ENCODE data around the gene CHKA. TPM values are rescaled to one million over a fixed set of nuclear protein-coding genes. Genes with fewer than 3 reads are reported as not detected.
"Not testable (repeated sequence)": the region's sequence is repeated elsewhere in the genome, so short reads cannot be mapped to it uniquely, and the experiment has no call there.

The CHKA gene
- total RNA-seq, 1 experiment from 2014 or later, result 11.8 TPM

DNA sequence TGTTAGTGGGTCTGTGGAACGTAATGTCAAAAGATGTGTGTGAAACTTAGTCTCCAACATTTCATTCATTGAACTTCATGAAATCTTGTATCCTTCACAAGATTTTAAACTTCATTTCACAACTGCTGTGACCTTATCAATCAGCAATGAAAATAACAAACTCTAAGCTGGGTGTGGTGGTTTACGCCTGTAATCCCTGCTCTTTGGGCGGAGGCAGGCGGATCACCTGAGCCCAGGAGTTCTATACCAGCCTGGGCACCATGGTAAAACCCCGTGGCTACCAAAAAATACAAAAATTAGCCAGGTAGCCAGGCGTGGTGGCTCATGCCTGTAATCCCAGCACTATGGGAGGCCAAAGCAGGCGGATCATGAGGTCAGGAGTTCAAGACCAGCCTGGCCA is 5.1 kb downstream of the CHKA start:
- no peak for DNase-seq (ENCODE audit: low read depth)

DNA sequence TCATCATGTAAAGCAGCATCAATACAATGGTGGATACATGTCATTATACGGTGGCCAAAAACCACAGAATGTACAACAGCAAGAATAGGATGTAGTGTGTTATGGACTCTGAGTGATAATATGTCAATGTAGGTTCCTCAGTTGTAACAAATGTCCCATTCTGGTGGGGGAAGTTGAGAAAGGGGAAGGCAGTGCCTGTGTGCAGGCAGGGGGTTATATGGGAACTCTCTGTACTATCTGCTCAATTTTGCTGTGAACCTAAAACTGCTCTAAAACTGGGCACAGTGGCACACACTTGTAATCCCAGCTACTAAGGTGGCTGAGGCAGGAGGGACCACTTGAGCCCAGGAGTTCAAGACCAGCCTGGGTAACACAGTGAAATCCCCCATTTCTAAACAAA is 5.9 kb downstream of the CHKA start:
- no peak for DNase-seq (ENCODE audit: low read depth)

DNA sequence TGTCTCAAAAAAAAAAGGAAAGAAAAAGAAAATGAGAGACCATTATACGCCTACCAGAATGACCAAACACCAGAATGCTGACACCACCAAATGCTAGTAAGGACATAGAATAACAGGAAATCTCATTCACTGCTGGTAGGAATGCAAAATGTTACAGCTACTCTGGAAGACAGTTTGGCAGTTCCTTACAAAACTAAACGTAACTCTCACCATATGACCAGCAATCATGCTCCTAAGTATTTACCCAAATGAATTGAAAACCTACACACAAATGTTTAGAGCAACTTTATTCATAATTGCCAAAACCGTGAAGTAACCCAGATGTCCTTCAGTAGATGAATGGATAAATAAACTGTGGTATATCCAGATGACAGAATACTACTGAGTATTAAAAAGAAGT is 7.2 kb downstream of the CHKA start:
- no peak for DNase-seq (ENCODE audit: low read depth)

DNA sequence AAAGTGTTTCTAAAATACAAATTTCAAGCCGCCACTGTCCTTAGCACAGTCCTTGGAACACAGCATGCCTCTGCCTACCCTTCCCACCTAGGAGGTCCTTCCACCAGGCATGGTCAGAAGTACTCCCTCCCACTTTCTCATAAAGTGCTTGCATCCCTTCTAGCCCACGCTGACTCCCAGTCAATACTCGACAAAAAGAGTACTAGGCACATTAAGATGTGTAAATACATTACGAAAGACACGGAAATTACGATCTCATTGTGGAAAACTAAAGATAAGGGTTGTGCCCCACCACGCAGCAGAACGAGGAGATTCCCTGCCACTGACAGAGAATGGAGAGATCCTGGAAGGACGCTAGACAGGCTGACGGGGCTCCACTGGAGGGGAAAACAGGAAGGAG is 13.5 kb downstream of the CHKA start:
- no peak for DNase-seq (ENCODE audit: low read depth)

DNA sequence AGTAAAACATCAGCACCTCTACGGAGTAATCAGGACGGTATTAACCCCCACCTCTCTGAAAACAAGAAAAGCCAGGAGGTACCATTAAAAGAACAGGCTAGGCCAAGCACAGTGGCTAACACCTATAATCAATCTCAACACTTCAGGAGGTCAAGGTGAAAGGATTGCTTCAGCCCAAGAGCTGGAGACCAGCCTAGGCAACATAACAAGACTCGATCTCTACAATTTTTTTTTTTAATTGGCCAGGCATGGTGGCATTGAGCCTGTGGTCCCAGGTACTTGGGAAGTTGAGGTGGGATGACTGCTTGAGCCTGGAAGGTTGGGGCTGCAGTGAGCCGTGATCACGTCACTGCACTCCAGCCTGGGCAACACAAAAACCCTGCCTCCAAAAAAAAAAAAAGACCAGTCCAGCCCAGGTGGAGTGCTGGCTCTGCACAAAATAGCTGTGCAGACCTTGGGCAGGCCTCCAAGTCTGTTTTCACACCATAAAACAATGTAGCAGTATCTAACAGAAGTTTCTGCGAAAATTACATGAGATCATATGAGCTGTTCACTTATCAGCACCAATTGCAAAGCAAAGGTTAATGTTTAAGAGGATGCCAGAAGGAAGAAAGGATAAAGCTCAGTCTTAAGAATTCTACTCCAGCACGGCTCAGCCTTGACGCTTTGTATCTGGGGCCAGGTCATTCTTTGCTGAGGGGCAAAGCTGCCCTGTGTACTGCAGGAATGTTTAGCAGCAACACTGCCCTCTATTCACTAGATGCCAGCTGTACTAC is 14.8 kb downstream of the CHKA start:
- no peak for DNase-seq (ENCODE audit: low read depth)

DNA sequence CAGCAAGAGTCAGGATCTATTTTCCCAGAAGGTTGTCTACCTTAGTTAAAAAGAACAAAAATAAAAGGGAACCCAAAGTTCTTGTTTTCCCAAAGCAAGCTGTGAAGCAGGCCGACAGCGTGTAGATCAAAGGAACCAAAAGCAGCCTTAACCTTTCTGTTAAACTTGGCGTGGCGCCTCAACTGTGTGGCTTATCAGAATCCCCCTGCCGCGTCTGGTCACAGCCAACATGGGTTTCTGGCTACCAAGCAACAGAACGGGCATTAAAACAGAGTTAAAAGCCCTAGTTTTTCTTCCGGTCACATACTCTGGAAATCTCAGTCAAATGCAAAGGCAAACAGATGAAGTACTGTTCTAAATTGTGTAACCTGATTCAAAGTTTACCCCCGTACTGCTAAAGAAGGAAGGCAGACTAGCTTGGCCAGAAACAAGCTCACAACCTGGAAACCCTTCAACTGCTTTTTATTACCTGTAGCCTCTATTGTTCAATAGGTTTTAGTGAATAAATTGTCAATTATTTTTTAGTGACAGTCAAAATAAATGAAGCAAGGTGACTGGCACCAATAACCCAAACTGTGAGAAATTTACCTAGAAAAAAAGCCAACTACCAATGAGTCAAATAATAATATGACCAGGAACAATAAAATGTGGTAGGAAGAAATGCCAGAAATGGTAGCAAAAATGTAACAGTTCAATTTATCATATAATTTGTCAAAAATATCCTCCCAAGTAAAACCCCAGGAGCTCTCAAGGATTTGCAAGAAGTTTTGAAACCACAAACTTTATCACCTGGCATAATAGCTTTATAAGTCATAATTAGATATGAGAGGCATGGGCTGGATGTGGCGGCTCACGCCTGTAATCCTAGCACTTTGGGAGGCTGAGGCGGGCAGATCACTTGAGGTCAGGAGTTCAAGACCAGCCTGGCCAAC is 21.4 kb downstream of the CHKA start:
- DNase-seq (ENCODE audit: low read depth), result peak; percentile 66

DNA sequence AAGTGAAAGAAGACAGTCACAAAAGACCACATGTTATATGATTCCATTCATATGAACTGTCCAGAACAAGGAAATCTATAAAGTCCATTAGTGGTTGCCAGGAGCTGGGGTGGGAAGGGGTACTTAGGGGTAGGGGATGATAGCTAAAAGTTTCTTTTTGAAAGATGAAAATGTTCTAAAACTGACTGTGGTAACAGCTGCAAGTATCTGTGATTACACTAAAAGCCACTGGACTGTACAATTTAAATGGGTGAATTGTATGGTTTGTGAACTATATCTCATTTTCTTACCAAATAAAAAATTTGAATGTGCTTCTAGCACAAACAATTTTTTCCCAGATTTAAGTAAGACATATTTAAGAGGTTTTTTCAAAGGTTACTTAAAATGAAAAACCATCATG is 22.1 kb downstream of the CHKA start:
- DNase-seq (ENCODE audit: low read depth), result no peak

DNA sequence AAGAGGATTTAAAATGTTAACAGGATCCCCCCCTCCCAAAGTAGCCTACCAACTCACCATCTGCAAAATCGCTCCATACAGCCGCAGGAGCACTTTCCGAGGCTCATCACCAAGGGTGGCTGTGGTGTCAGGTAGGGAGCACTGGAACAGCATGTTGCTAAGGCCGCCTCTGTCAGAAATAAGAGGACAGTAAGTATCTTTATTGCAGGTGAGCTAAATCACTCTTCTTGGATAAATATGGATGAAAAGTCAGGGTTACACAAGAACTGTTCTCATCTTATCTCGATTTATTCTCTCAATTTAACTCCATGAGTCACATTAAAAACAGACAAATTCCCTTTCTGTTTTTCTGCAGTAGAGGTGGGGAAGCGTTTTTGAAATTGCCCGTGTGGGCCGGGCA is 24.2 kb downstream of the CHKA start:
- DNase-seq (ENCODE audit: low read depth), result no peak

DNA sequence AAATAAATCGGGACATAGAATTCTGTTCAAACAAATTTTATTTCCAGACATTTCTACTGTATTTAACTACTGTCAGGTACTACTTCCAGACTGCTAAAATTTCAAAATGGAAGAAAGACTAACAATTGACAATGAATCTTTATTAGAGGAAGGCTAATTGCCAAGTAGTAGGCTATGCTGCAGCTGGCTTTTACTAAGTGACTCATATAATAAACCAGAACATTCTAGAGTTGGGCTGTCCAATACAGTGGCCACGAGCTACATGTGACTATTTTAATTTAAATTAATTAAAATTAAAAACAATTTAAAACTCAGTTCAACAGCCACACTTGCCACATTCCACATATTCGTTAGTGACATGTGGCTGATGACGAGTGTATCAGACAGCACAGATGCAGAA is 27.6 kb downstream of the CHKA start:
- no peak for DNase-seq (ENCODE audit: low read depth)

DNA sequence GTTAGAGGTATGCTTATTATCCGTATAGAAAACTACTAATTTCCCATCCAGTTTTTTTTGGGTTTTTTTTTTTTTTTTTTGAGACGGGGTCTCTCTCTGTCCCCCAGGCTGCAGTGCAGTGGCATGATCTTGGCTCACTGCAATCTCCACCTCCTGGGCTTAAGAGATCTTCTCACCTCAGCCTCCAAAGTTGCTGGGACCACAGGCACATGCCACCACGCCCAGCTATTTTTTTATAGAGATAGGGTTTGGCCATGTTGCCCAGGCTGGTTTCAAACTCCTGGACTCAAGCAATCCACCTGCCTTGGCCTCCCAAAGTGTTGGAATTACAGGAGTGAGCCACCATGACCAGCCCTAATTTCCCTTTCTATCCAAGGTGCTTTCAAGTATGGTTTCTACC is 28.2 kb downstream of the CHKA start:
- DNase-seq (ENCODE audit: low read depth), result not testable (repeated sequence)

DNA sequence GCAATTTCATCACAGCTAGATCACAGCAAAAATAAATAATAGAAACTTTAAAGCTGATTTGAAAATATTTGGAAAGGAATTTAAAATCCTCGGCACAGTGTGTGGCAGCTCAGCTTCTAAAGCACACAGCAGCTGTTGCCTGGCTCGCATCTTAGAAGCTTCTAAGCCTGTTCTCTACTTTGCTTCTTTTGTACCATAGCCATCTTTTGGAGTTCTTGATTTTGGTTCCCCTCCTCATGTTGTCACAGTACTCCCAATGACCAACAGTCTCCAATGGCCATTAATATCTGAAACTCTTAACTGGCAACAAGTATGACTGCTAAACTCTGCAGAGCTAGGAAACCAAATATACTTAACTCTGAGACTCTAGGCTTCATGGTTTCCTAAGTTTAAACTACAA is 28.8 kb downstream of the CHKA start:
- no peak for DNase-seq (ENCODE audit: low read depth)

DNA sequence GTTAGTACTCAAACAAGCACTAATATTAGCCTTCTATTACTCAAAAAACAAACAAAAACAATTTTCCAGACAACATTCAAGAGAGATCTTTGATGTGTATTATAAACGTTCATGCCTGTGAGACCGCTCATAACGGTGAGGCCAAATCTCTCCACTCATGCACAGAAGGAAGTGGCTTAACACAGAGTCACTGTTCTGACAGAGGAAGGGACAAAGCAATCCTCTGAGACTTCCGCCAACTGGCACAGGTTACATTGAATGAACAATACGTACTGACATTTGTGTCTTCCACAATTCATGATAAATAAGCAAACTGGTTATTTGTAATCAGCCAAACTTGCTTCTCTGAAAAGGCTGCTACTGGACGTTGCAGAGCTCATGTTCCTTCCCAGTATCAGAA is 30.5 kb downstream of the CHKA start:
- no peak for DNase-seq (ENCODE audit: low read depth)

DNA sequence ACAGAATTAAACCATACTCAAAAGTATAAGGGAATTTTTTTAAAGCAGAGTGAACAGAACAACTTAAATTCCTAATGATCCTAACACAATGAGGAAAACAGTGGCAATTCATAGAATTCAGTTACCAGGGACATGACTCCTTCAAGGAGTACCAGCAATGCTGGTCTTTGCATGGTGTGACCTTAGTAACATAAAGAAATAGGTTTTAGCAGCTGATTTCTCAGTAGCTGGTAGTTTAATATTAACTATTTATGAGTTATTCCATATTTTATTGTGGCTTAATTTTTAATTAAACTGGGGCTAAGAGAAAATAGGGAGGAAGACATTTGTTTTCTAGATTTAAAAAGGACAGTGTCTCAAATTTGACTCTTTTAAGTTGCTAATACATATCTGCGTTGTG is 30.9 kb downstream of the CHKA start:
- no peak for DNase-seq (ENCODE audit: low read depth)

DNA sequence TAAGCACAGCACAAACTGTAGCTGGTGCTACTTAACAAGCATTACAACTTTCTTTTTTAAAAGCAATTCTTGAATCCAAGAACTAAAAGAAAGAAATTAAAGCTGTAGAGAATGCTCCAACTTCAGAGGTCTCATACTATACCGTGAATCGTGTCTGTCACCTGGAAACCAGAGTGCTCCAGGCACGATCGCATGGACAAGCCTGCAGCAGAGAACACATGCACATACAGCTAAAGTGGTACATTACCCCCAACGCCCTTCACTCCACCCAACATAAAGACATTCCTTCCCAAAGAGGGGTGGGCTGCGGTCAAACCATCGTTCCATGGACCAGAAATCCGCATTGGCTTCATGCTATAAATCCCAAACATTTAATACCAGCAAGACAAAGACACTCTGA is 31.5 kb downstream of the CHKA start:
- DNase-seq (ENCODE audit: low read depth), result no peak

DNA sequence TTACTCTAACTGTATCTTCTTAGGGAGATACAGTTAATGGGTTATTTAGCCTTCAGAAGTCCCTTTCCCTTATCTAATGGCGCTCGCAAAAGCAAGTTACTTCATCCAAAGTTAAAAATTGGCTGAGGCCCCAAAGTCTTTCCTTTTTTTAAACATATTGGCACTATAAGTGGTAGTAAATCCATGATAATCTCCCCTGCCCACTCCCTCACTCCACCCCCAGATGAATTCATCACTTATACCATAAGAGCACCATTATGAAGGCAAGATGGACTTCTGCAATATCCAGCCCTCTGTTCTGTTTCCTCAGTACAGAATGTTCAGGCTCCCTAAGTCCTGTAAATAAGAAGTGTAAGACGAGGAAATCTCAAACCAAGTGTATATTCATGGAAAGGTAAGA is 37.7 kb downstream of the CHKA start:
- DNase-seq (ENCODE audit: low read depth), result no peak

DNA sequence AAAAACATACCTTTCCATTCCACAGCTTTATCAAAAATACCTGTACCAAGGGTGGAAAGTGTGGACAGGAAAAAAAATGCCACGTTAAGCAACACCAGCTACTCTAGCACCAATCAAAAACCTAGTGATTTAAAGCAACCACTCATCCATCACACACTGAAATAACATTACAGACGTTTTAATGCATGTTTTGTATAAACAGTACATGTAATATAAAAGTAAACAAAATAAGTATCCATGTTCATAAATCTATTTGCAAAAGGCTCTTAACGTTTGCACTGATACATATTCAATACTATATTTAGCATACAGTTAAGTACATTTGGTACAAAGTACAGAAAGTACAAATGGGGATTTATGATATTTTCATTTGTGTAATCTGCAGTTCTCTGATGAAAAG is 38.7 kb downstream of the CHKA start:
- DNase-seq (ENCODE audit: low read depth), result no peak

DNA sequence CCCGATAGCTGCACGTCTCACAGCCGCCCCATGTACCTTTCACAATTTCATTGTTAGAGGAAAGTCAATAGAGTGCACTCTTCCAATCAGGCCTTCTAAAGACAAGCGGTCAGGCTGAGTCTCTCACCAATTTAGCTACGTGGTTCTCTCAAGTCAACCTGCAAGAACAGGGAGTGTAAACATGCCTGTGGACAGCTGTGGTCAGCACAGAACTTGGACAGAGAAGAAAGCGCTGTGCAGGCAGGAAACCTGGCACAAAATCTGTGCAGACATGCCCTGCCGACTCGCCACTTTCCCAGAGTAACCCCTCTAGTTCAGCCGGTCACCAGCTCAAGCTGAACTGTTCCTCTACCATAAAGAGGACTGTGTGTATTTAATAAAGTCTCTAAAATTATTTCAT is 39.5 kb downstream of the CHKA start:
- DNase-seq (ENCODE audit: low read depth), result no peak

DNA sequence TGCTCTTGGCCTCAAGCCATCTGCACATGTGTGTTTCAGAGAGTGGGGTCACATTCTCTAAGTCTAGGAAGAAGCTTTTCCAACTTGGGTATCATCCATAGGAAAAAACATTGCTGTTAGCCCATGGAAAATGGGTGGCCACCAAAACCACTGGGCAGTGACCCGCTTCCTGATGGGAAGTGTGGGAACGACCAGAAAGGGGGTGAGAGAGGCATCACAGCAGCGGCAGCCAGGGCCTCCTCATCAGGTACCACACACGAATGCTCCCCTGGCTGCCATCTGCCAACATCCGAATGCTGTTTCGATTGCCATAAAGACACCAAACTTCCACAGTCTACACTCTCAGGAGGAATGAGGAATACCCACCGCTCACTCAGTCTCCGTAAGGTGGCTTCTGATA is 40.3 kb downstream of the CHKA start:
- DNase-seq (ENCODE audit: low read depth), result no peak

DNA sequence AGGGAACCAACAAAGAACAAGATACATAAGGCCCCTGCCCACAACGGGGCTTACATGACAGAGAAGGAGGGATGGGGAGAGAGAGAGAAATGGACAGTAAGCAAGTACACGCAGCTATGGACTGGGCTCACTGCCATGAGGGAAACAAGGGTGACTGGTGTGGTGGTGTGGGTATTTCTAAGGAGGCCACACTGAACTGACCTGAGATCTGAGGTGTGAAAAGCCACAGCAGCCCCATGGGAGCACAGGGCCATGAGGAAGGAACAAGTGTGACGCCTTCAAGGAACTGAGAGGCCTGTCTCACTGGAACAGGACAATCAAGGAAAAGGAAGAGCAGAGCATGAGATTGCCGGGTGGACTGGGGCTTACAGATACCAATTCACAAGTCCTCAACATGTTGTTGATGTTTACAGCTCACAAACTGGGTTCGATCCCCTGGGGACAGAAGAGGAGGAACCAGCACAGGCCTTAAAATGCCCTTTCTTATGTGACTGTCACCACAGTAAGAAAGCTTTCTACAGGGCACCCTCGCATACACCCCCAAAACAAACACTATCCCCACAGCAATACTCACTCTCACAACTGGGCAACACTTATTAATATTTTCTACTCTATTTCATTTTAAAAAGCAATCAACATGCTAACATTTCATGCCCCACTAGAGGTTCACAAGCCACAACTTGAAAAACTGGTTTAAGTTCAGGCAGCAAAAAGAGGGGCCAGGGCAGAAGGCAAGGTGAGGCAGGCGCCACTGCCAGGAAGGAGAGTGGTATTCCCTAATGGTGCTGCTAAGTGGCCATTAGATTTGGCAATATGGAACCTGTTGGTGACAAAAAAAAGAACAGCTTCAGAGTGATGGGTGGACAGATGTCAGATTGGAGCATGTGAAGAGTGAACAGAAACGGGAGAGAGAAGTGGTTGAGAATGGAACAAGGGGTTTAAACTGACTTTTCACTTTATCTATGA is 43.3 kb downstream of the CHKA start:
- DNase-seq (ENCODE audit: low read depth), result no peak

DNA sequence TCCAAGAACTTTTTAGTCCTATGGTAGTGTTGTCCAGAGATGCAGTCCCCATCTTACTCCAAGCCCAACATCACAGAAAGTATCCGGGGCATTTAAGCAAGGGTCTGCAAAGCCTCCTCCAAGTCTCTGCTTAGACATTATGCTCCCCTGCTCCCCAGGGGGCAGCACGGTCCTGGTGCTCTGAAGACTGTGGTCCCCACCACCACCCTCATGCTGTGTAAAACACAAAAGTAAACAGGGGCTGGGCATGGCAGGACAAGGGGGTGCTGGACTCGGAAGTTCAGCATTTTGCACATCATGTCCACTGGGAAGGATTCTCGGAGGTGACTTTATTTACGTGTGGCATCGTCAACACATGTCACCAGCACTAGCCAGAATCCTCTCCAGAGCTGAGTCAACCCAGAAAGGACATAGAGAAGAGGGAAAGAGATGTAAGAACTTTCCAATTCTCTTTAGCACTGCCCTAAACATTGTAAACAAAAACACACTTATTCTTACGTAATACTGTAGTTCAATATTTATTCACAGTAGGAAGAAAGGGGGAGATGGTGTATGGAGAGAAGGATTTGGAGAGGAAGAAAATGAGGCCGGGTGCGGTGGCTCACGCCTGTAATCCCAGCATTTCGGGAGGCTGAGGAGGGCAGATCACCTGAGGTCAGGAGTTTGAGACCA is 44.7 kb downstream of the CHKA start:
- no peak for DNase-seq (ENCODE audit: low read depth)

DNA sequence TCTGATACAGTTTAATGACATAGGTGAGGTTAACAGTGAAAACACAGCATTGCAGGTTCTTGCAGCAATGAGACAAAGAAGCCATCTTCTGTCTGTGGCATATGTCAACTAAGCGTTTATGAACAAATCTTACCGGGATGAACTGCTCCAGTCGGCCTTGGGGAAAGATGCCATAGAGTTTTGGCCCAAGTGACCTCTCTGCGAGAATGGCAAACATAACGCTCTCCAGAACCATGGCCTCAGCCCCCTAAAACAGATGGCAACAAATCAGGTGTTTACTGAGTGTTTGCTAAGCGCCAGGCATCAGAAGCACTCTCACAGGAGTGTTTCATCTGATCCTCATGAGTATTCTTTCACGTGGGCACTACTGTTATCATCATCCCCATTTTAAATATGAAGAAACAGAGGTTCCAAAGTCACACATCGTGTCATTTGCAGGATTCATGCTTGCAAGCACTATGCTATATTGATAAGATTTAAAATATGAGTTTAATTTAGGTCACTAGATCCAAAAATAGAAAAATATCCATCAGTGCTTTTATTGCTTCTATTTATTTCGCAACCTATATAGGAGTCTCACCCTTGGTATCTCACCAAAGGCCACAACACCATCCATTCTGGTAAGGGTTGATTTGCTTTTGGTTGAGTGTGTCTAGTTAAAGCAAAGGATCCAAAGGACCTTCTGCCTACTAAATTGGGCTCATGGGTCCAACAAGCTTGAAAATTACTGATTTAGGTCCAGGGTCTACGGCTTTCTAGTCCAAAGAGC is 46.4 kb downstream of the CHKA start:
- DNase-seq (ENCODE audit: low read depth), result no peak
